GM18511 (cell line): ENCODE data around the gene ASGR1.
"Not testable (repeated sequence)": the region's sequence is repeated elsewhere in the genome, so short reads cannot be mapped to it uniquely, and the experiment has no call there.

Experiments
- ATAC-seq: cut with Tn5 transposase; IDR thresholded peaks from one replicate; pipeline ENCODE4 v1.9.1; 2021; ENCODE audit warnings: mild to moderate bottlenecking, moderate library complexity; ENCODE audit not compliant: unreplicated experiment

The ASGR1 gene

DNA sequence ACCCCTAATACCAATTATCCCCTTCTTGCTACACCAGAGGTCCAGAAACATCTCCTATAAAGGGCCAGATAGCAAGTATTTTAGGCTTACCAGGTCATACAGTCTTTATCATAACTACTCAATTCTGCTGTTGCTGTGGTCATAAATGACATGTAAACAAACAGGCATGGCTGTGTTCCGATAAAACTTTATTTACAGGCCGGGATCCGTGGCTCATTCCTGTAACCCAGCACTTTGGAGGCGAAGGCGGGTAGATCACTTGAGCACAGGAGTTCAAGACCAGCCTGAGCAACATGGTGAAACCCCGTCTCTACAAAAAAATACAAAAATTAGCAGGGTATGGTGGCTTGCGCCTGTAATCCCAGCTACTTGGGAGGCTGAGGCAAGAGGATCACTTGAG, 12.3 kb downstream of the ASGR1 start:
- no peak for ATAC-seq

DNA sequence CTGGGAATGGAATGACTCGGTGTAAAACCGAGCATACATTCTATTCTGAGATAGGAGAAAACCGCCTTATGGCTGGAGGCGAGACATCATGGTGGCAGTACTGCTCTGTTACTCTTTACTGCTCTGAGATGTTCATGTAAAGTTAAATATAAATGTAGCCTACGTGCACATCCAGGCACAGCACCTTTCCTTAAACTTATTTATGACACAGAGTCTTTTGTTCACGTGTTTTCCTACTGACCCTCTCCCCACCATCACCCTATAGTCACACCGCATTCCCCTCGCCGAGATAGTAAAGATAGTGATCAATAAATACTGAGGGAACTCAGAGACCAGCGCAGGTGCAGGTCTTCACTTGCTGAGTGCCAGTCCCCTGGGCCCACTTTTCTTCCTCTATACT, 19.6 kb downstream of the ASGR1 start:
- not testable (repeated sequence) for ATAC-seq

DNA sequence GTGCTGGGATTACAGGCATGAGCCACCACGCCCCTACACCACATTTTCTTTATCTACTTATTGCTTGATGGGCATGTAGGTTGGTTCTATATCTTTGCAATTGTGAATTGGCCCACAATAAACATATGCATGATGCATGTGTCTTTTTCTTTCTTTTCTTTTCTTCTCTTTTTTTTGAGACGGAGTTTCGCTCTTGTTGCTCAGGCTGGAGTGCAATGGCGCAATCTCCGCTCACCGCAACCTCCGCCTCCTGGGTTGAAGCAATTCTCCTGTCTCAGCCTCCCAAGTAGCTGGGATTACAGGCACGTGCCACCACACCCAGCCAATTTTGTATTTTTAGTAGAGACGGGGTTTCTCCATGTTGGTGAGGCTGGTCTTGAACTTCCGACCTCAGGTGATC, 20.7 kb downstream of the ASGR1 start:
- not testable (repeated sequence) for ATAC-seq

DNA sequence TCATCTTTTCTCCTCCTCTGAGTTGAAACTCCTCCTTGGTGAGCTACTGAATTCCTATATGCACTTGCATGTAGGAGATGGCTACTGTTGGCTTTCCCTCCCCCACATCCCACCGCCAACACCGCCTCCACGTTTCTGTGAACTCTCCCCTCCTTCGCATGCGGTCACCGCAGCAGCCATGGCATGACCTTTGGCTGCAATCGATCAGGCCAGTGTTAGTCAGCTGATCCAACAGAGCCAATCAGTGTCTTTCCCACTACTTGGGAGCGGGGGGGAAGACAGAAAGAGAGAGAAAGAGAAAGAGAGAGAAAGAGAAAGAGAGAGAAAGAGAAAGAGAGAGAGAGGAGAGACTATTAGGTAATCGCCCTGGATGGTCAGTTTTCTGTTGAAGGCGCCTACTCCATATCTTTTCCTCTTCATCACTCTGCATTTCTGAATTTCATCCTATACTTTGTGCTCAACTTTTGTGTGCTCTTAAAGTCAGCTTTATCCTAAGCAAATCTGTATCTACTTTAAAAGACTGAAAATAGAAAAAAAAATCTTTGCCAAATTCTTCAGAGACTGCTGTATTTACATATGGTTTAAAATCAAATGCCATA, 22.7 kb downstream of the ASGR1 start:
- ATAC-seq, result no peak

DNA sequence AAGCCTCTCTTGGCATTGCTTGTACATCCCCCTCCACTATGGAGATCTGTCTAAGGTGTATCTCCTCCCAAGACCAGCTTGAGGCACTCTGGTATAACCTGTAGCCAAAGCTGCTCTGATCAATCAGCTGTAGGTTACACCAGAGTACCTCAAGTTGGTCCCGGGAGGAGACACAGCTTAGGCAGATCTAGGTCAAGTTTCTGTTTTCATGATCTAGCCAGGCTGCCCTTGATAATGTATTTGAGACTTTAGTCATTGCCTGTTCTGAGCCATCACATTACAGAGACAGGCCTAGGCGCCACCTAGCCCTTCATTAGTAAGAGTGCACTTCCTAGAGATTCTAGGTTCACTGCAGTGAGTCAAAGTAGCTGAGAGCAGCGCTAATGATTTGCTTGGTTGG, 31.4 kb downstream of the ASGR1 start:
- no peak for ATAC-seq

DNA sequence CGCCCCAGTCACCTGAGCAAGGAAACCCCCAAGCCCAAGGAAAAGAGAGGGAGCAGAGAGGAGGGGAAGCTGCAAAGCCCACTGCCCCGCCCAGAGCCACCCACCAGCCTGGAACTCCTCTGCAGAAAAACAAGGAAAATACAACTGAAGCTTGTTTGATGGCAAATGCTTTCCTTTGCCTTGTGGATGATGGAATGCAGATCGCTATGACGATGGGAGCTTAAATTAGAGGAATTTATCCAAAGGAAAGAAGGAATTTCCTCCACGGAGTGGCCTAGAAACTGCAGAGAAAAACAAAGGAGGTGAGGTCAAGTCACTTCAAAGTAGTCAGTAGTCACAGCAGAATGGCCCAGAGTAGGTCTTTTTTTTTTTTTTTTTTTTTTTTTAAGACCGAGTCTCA, 33.1 kb downstream of the ASGR1 start:
- ATAC-seq, result no peak

DNA sequence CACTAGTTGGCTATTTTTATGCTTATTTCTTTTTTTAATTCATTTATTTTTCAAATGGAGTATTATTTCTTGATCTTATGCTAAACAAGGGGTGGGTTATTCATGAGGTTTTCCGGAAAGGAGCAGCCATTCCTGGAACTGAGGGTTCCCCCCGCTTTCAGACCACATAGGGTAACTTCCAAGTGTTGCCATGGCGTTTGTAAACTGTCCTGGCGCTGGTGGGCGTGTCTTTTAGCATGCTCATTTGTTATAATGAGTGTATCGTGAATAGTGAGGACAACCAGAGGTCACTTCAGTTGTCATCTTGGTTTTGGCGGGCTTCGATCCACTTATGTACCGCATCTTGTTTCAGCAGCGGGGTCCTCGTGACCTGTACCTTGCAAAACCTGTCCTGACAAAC, 35.0 kb downstream of the ASGR1 start:
- ATAC-seq, result no peak

DNA sequence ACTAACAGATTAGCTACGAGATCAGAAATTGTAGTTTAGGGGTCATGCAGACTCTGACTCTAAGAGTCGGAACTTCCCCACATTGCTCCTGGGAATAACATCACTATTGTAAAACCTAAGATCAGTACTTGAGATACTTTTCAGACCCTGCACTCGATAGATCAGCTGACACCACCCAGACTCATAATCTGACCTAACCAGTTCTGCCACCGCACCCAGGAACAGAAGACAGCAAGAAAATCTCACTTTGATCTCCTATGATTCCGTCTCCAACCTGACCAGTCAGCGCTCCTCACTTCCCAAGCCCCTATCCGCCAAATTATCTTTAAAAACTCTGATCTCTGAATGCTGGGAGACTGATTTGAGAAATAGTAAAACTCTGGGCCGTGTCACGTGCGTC, 37.3 kb downstream of the ASGR1 start:
- no peak for ATAC-seq

DNA sequence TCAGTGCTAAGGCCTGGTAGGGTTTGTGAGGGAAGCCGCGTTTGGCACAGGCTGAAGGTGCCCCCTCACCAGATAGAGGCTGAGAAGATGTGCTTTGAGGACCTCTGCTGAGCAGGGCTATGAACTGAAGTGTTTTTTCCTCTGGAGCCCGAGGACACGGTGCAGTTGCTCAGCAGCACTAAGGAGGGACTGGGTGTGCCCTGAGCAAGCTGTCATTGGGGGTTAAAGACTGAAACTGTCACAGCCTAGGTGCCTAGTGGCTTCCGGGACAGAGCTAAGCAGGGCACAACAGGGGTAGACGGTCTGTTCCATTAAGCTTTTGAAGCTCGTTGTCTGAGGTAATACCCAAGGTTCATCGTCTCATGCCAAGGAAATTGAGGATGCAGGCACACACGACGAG, 39.8 kb downstream of the ASGR1 start:
- no peak for ATAC-seq

DNA sequence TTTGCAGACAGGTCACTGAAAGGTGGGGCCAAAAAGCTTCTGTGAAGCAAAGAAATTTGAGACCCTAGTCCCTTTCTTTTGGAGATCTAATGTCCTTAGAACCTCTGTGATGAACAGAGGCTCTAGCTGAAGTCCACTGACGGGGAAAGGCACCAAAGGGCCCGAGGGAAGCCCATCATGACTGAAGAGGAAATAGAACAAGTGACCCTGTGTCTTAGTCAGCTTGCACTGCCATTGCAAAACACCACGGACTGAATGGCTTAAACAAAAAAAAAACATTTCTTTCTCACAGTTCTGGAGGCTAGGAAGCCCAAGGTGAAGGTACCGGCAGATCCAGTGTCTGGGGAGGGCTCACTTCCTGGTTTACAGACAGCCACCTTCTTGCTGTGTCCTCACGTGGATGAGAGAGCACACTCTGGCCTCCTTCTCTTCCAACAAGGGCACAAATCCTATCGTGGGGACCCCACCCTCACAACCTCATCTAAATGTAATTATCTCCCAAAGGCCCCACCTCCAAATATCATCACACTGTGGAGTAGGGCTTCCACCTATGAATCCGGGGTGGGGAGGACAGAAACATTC, 40.3 kb downstream of the ASGR1 start:
- no peak for ATAC-seq

DNA sequence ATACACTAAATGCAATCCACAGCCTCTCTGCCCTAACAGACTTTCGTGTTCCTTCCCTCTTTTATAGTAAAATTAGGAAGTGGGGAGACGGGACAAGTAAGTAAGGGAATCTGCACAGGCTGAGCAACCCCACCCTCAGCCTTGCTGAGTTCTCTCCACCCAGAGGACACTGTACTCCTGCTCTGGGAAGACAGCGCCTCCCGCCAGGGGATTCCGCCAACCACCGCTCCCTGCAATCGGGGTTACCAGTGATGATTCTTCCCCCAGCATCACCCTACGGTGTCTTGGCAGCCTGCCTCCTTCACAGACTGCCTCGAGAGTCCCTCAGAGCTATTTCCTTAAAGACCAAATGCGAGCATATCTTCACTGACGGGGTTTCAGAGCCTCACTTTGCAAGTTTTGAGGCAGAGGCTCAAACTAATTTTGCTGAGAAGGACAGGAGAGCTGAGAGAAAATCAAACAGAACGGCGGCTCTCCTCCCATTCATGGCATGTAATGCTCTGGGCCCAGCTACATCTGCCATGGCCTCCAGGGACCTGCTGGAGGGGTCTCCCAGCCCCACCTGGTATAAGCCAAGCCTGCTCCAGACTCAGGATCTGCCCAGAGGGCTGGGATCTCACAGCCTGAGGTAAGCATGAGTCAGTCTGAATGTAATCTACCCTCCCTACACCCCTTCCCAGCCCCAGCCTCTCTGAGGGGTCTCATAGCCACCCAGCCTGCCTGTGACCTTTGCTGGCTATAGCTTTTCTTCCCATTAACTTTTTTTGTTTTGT, 41.8 kb downstream of the ASGR1 start:
- no peak for ATAC-seq

DNA sequence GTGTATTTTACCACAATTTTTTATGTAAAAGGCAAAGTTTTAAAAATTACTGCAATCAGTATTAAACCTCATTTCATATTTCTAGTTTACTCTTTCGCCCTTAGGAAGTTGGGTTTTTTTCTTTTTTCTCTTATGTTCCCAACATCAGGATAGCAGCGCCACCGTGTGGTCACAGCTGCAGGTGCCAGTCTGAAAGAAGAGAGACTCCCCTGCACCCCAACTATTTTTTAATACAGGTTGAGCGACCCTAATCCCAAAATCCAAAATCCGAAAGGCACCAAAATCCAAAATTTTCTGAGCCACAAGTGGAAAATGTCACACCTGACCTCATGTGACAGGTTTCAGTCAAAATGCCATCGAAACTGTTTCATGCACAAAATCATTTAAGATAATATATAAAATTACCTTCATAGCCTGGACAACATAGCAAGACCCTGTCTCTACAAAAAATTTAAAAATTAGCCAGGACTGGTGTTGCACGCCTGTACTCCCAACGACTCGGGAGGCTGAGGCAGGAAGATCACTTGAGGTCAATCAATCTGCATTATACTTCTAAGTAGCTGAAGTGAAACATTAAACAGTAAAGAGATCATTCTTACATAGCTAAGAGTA, 42.8 kb downstream of the ASGR1 start:
- ATAC-seq, result no peak

DNA sequence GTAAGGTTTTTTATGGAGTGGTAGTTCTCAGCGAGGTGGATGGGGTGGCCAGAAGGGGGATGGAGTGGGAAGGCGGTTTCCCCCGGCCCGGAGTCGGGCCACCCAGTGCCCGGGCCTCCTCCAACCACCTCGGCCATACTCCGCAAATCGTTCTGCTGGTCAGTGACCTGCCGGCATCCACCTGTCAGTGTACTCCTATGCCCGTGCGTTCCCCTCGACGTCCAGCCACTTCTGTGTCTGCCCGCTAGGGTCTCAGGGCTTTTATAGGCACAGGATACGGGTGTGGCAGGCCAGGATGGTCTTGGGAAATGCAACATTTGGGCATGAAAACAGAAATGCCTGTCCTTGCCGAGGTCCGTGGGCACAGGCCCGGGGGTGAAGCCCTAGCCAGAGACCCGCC, 45.3 kb downstream of the ASGR1 start:
- no peak for ATAC-seq

DNA sequence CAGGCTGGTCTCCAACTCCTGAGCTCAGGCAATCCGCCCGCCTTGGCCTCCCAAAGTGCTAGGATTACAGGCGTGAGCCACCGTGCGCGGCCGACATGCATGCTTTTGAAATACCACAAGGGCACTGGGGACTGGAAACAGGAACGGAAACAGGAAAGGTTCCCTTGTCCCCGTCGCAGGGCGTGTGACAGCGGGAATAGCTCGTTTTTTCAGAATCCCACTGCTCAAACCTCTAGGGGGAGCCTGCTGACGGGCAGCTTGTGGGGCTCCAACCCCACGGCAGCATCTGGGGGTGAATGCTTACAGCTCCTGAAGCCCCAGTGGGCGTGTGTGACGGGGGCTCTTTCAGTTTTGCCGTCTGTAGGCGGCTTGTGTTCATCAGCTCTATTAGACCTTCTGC, 45.7 kb downstream of the ASGR1 start:
- no peak for ATAC-seq

DNA sequence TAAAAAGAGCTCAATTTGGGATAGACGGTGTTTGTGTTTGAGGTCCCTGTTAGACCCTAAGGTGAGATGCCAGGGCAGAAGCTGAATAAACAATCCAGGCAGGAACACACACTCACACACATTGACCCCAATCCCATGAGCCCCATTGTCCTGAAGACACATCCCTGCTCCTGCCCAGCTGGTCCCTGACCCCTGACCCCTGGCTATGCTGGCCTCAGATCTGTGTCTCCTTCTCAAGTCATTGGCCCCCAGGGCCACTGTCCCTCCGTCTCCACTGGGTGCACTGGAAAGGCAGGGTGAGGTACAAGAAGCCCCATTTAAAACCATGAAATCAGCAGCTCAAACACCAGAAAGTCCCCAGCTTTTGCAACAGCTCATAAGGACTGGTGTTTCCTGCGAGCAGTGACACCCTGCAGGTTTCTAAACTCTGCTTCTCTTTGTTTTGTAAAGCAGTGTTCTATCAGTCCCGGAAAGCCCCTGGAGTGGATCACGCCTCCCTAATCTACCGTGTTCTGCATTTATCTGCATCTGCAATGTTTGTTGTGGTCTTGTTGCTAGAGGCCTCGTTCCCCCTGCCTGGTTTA, 46.6 kb downstream of the ASGR1 start:
- peak; percentile 59 for ATAC-seq

DNA sequence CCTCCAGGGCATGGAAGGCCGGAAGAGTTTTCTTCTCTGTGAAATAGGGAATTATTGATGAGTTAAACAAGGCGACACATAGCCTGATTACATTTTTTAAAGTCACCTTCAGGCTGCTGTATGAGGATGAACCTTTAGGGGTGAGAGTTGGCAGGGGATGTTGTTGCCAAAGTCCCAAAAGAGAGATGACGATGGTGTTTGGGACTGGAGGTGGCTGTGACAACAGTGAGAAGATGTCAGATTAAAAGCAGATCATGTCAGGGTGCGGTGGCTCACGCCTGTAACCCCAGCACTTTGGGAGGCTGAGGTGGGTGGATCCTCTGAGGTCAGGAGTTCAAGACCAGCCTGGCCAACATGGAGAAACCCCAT, 47.8 kb downstream of the ASGR1 start:
- no peak for ATAC-seq

DNA sequence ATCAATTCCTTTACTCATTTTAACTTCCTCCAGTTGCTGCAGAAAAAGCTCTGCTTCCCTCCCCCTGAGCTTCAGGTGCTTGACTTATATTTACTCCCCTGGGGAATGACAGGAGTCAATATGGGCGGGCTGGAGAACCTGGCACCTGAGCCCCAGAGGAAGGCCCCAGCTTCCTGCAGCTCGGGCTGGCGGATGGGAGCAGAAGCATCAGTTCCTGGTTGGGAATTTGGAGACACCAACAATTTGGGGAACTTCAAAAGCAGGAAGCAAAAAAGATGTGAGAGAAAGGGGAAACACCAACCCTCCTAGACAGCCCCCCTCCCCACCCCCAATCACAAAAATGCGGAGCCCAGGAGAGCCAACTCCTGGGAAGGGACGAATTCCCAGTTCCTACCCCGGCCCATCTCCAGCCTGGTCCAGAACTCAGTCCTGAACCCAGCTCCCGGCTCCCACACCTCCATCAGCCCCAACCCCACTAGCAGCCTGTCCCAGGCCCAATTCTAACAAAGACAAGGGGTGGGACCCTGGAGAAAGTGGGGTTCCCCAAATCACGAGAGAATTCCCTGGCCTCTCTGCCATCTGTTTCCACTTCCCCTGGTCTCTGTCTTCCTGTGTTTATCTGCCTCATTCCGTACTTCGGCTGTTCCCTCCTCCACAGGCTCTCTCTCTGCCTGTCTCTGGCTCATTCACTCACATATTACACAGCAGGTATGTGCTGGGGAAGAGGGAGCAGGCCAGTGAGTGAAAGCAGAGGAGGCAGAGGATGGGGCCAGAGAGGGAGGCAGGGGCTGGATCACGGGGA, 48.3 kb downstream of the ASGR1 start:
- no peak for ATAC-seq

DNA sequence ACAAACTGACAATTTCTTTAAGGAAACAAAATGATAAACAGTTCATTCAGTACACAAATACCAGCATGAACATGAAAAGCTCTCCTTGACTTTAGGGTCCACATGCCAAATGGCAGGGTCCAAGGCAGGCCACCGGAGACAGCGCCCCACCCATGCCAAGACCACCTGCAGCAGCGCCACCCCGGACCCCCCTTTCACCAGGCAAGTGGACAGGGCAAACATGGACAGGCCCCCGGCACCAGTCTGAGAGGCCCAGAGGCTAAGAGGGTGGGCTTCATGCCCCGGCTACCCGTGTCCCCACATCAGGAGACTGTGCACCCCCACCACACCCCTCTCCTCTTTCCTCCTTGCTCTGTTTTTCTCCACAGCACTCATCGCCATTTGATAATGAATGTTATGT, 49.9 kb downstream of the ASGR1 start:
- ATAC-seq, result no peak

DNA sequence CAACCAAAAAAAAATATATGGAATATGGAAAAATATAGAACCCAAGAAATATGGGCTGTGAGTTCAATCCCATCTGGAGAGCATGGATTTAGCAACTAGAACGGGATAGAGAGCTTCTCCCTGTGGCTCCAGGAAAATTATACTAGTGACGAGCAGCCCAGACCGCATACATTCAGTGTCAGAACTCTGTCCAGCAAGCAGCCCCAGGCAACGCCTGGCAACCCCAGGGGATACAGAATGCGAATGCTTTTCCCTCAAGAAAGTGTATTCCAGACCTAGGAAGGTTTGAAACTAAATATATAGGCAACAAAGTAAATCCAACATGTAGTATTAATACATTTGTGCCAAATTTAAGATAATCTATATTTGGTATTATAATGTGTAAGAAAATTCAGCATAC, 51.0 kb downstream of the ASGR1 start:
- ATAC-seq, result no peak

DNA sequence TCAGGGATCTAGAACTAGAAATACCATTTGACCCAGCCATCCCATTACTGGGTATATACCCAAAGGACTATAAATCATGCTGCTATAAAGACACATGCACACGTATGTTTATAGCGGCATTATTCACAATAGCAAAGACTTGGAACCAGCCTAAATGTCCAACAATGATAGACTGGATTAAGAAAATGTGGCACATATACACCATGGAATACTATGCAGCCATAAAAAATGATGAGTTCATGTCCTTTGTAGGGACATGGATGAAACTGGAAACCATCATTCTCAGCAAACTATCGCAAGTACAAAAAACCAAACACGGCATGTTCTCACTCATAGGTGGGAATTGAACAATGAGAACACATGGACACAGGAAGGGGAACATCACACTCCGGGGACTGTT, 51.7 kb downstream of the ASGR1 start:
- not testable (repeated sequence) for ATAC-seq

DNA sequence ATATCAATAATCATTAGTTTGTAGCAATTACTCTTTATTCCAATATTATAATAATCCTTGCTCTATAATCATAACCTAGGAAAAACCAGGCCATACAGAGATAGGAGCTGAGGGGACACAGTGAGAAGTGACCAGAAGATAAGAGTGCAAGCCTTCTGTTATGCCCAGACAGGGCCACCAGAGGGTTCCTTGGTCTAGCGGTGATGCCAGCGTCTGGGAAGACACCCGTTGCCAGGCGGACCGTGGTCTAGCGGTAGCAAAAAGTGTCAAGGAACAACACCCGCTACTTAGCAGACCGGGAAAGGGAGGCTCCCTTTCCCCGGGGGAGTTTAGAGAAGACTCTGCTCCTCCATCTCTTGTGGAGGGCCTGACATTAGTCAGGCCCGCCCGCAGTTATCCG, 52.8 kb downstream of the ASGR1 start:
- ATAC-seq, result not testable (repeated sequence)
